ENCODE measurements around the gene ZNF805. TPM values are rescaled to one million over a fixed set of nuclear protein-coding genes. Genes with fewer than 3 reads are reported as not detected.

The ZNF805 gene
- total and polyA plus RNA-seq, 2 of the 13 experiments (the other 11 are each of a cell fraction or from before 2014, with no cell fraction given) = 5.1 to 12.8 TPM

DNA sequence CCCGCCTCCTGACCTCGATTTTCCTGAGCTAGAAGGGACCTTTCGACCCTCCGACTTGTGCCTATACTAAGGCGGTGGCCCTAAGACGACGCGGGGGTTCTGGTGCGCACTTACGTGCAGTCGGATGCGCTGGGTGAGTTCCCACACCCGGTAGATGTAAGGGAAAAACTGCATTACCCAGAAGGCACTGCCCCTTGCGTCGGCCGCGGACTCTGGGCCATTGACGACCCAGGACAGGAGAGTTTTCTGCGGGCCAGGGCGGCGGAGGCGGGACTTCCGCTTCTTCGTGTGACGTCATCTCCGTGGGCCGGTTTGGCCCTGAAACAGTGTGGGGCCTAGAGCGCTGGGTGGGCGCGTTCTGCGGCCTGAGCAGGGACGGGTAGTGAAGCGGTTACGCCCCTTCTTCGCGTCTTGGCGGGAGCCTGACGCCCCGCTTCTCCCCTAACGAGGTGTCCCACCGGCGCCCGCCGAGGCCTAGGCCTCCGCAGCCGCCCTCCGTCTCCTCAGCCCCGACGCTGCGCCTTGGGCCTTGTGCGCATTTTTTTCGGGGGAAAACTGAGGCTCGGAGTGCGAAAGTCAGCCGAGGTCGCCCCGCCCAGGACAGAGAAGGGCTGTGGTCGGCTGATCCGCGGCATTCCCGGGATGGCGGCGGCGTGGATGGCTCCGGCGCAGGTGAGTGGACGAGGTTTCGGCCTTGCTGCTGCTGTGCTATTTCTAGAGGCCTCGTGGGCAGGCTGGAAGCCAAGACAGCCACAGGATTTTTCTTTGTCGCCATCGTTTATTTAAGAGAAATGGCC lies 39.9 kb downstream of the ZNF805 start, which contains the start of gene ZNF460 (continued):
- TF ChIP-seq, protein P1, sequence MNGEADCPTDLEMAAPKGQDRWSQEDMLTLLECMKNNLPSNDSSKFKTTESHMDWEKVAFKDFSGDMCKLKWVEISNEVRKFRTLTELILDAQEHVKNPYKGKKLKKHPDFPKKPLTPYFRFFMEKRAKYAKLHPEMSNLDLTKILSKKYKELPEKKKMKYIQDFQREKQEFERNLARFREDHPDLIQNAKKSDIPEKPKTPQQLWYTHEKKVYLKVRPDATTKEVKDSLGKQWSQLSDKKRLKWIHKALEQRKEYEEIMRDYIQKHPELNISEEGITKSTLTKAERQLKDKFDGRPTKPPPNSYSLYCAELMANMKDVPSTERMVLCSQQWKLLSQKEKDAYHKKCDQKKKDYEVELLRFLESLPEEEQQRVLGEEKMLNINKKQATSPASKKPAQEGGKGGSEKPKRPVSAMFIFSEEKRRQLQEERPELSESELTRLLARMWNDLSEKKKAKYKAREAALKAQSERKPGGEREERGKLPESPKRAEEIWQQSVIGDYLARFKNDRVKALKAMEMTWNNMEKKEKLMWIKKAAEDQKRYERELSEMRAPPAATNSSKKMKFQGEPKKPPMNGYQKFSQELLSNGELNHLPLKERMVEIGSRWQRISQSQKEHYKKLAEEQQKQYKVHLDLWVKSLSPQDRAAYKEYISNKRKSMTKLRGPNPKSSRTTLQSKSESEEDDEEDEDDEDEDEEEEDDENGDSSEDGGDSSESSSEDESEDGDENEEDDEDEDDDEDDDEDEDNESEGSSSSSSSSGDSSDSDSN (CRISPR knock-in tag; IDR thresholded peaks at IDR 0.05) = no peak; the same call in 1 of the 2 replicates
- TF ChIP-seq ZFP1 (CRISPR knock-in tag; IDR thresholded peaks at IDR 0.05) (peak; percentile 30), FOSL2 (CRISPR knock-in tag; IDR thresholded peaks at IDR 0.05) (peak; percentile 52), MZF1 (CRISPR knock-in tag; IDR thresholded peaks at IDR 0.05; ENCODE audit: borderline replicate concordance) (0 out of 2 replicates have a peak, but pooled peaks have one; percentile 42), SIN3A (IDR thresholded peaks at IDR 0.05; ENCODE audit: borderline replicate concordance, low read depth, low read length) (peak; percentile 70; the same call in 1 of the 2 replicates), GPN1 (CRISPR knock-in tag; IDR thresholded peaks at IDR 0.05; ENCODE audit: borderline replicate concordance) (no peak), DMAP1 (CRISPR knock-in tag; IDR thresholded peaks at IDR 0.05) (peak; percentile 53; the same call in 1 of the 2 replicates), ZSCAN25 (CRISPR knock-in tag; IDR thresholded peaks at IDR 0.05) (0 out of 2 replicates have a peak, but pooled peaks have one; percentile 12), HMG20B (CRISPR knock-in tag; conservative IDR thresholded peaks at IDR 0.05) (no peak), ZNF790 (CRISPR knock-in tag; IDR thresholded peaks at IDR 0.05; ENCODE audit: borderline replicate concordance) (peak; percentile 73; the same call in 1 of the 2 replicates), ZNF607 (CRISPR knock-in tag; IDR thresholded peaks at IDR 0.05; ENCODE audit: borderline replicate concordance) (0 out of 2 replicates have a peak, but pooled peaks have one; percentile 55), ETV6 (CRISPR knock-in tag; conservative IDR thresholded peaks at IDR 0.05) (no peak; the same call in 1 of the 2 replicates), SIN3B (IDR thresholded peaks at IDR 0.05; ENCODE audit: low read length) (peak; percentile 65; the same call in 1 of the 2 replicates), ZNF709 (CRISPR knock-in tag; IDR thresholded peaks at IDR 0.05) (peak; percentile 71), ARNT2 (CRISPR knock-in tag; IDR thresholded peaks at IDR 0.05; ENCODE audit: low read depth) (no peak), AGO1 (IDR thresholded peaks at IDR 0.05; ENCODE audit: low read depth, low read length, poor library complexity, severe bottlenecking) (no peak), ZNF44 (CRISPR knock-in tag; IDR thresholded peaks at IDR 0.05) (no peak)
- TF ChIP-seq, protein P2, sequence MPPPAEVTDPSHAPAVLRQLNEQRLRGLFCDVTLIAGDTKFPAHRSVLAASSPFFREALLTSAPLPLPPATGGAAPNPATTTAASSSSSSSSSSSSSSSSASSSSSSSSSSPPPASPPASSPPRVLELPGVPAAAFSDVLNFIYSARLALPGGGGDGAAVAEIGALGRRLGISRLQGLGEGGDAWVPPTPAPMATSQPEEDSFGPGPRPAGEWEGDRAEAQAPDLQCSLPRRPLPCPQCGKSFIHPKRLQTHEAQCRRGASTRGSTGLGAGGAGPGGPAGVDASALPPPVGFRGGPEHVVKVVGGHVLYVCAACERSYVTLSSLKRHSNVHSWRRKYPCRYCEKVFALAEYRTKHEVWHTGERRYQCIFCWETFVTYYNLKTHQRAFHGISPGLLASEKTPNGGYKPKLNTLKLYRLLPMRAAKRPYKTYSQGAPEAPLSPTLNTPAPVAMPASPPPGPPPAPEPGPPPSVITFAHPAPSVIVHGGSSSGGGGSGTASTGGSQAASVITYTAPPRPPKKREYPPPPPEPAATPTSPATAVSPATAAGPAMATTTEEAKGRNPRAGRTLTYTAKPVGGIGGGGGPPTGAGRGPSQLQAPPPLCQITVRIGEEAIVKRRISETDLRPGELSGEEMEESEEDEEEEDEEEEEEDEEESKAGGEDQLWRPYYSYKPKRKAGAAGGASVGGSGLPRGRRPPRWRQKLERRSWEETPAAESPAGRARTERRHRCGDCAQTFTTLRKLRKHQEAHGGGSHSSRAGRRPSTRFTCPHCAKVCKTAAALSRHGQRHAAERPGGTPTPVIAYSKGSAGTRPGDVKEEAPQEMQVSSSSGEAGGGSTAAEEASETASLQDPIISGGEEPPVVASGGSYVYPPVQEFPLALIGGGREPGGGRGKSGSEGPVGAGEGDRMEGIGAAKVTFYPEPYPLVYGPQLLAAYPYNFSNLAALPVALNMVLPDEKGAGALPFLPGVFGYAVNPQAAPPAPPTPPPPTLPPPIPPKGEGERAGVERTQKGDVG (CRISPR knock-in tag; IDR thresholded peaks at IDR 0.05; ENCODE audit: borderline replicate concordance) = no peak
- TF ChIP-seq, protein P3, sequence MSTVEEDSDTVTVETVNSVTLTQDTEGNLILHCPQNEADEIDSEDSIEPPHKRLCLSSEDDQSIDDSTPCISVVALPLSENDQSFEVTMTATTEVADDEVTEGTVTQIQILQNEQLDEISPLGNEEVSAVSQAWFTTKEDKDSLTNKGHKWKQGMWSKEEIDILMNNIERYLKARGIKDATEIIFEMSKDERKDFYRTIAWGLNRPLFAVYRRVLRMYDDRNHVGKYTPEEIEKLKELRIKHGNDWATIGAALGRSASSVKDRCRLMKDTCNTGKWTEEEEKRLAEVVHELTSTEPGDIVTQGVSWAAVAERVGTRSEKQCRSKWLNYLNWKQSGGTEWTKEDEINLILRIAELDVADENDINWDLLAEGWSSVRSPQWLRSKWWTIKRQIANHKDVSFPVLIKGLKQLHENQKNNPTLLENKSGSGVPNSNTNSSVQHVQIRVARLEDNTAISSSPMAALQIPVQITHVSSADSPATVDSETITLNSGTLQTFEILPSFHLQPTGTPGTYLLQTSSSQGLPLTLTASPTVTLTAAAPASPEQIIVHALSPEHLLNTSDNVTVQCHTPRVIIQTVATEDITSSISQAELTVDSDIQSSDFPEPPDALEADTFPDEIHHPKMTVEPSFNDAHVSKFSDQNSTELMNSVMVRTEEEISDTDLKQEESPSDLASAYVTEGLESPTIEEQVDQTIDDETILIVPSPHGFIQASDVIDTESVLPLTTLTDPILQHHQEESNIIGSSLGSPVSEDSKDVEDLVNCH (CRISPR knock-in tag; IDR thresholded peaks at IDR 0.05) = no peak
- TF ChIP-seq, protein P4, sequence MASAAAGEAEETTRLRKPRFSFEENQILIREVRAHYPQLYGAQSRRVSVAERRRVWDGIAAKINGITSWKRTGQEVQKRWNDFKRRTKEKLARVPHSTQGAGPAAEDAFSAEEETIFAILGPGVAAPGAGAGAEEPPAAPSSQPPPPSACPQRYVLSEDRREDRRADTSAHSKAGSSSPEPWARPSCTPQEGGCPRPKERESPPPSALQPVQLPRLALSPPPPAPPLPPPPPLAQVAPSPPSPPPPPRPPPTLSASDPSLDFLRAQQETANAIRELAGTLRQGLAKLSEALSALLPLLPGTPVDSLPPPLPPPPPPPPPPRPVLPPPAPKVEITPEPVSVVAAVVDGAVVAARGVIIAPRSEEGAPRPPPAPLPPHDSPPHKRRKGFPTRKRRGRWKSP (CRISPR knock-in tag; IDR thresholded peaks at IDR 0.05) = 0 out of 2 replicates have a peak, but pooled peaks have one; percentile 46

Data from HepG2 (cell line).